HCT116 (cell line): ENCODE measurements around the gene CORO2B. TPM values are rescaled to one million over a fixed set of nuclear protein-coding genes. Genes with fewer than 3 reads are reported as not detected.

Source experiments
- ATAC-seq: fragments of 200-7000 bp; cut with Tn5 transposase; 2 replicates; pipeline ENCODE4 v1.9.1; 2020; ENCODE audit warnings: mild to moderate bottlenecking, moderate library complexity
- BruUV-seq: library from RNA; stranded (reverse); fragments of 400-500 nt; replicated peaks from 2 replicates; lab custom pipeline; 2021; lab: Mats Ljungman, UMichigan
- CTCF ChIA-PET: fragments of 300-600 bp; sonication (Branson Sonifier 250); formaldehyde crosslinking; loops from one replicate; lab custom pipeline; 2021; ENCODE audit warnings: antibody characterized with exemption; lab: Charles Lee
- POLR2A ChIA-PET: fragments of 300-600, 350-600 bp; sonication (Branson Sonifier 250); formaldehyde crosslinking; loops from one replicate; lab custom pipeline; 2021; ENCODE audit warnings: antibody characterized with exemption; lab: Charles Lee
- RAD21 ChIA-PET, 2 experiments: fragments of 300-600 bp; sonication (Branson Sonifier 250); formaldehyde crosslinking; loops; one replicate each; lab custom pipeline; 2023; ENCODE audit warnings: low total read pairs in 2 of 2; ENCODE audit not compliant: uncharacterized antibody in 2 of 2, unreplicated experiment in 2 of 2, low non-redundant PET in 1 of 2; lab: Charles Lee
- DNase-seq: peaks from one replicate; pipeline ENCODE4 v3.0.0-alpha.2; 2010; ENCODE audit warnings: low read depth, low spot score
- H2AFZ ChIP-seq: fragments of 200-600 bp; shearing (Covaris generic), sonication (generic); 2 replicates; pipeline ENCODE4 v1.6.1; 2017; ENCODE audit warnings: low read depth, mixed run types, mixed read lengths, antibody characterized with exemption, low read length; ENCODE audit not compliant: poor library complexity, severe bottlenecking
- H3K27ac ChIP-seq: 2 replicates; pipeline ENCODE4 v1.5.1; 2012; ENCODE audit warnings: low read depth, low read length
- H3K27me3 ChIP-seq: fragments of 200-600 bp; sonication (generic); 2 replicates; pipeline ENCODE4 v1.6.1; 2016; ENCODE audit warnings: mixed run types, low read length, mixed read lengths; ENCODE audit not compliant: insufficient read depth
- H3K36me3 ChIP-seq, 2 experiments: fragments of 200-500 bp in 1 of 2; fragments of 200-600 bp in 1 of 2; sonication (Bioruptor generic) in 1 of 2; sonication (generic) in 1 of 2; 2 replicates each; pipeline versions ENCODE4 v1.5.1 to v1.6.1; 2014 to 2016; ENCODE audit warnings: low read length in 2 of 2, inconsistent platforms in 1 of 2, mixed read lengths in 1 of 2, mixed run types in 1 of 2; ENCODE audit not compliant: insufficient read depth in 2 of 2, control insufficient read depth in 1 of 2
- H3K4me1 ChIP-seq, 2 experiments: fragments of 200-600 bp in 1 of 2; sonication (generic) in 1 of 2; 2 replicates each; pipeline versions ENCODE4 v1.5.1 to v1.6.1; 2012 to 2017; ENCODE audit warnings: low read length in 2 of 2, inconsistent platforms in 1 of 2, mild to moderate bottlenecking in 1 of 2, mixed read lengths in 1 of 2, mixed run types in 1 of 2, moderate library complexity in 1 of 2; ENCODE audit not compliant: insufficient read depth in 2 of 2, control insufficient read depth in 1 of 2
- H3K4me2 ChIP-seq: fragments of 200-600 bp; sonication (generic); 2 replicates; pipeline ENCODE4 v1.6.1; 2017; ENCODE audit warnings: mixed run types, low read length, mixed read lengths
- H3K4me3 ChIP-seq, 2 experiments: fragments of 200-600 bp in 1 of 2; sonication (generic) in 1 of 2; replicated peaks in 1 of 2; 2 replicates each; pipeline ENCODE4 v1.5.1; 2011 to 2016; ENCODE audit warnings: low read length in 2 of 2, control low read depth in 1 of 2, low read depth in 1 of 2, mild to moderate bottlenecking in 1 of 2, mixed read lengths in 1 of 2, mixed run types in 1 of 2
- H3K79me2 ChIP-seq: fragments of 200-600 bp; sonication (generic); 2 replicates; pipeline ENCODE4 v1.6.1; 2017; ENCODE audit warnings: mild to moderate bottlenecking, mixed run types, low read length, moderate library complexity, mixed read lengths; ENCODE audit not compliant: insufficient read depth
- H3K9ac ChIP-seq: fragments of 200-600 bp; sonication (generic); 2 replicates; pipeline ENCODE4 v1.6.1; 2016; ENCODE audit warnings: low read length, mixed read lengths
- H3K9me2 ChIP-seq: fragments of 200-600 bp; sonication (generic), shearing (Covaris generic); 2 replicates; pipeline ENCODE4 v1.6.1; 2017; ENCODE audit warnings: mixed run types, mild to moderate bottlenecking, moderate library complexity; ENCODE audit not compliant: insufficient read depth
- H3K9me3 ChIP-seq, 2 experiments: fragments of 200-500 bp in 1 of 2; fragments of 200-600 bp in 1 of 2; sonication (Bioruptor generic) in 1 of 2; sonication (generic) in 1 of 2; 2 replicates each; pipeline ENCODE4 v1.6.1; 2014 to 2017; ENCODE audit warnings: low read length in 2 of 2, mixed read lengths in 2 of 2, inconsistent platforms in 1 of 2, low read depth in 1 of 2, mild to moderate bottlenecking in 1 of 2, mixed run types in 1 of 2, moderate library complexity in 1 of 2; ENCODE audit not compliant: control insufficient read depth in 1 of 2, insufficient read depth in 1 of 2
- H4K20me1 ChIP-seq: fragments of 200-600 bp; sonication (generic), shearing (Covaris generic); 2 replicates; pipeline ENCODE4 v1.6.1; 2017; ENCODE audit warnings: mixed run types, mild to moderate bottlenecking, moderate library complexity; ENCODE audit not compliant: insufficient read depth
- CBX3 ChIP-seq: IDR thresholded peaks from 2 replicates; pipeline ENCODE4 v1.6.1; 2012; ENCODE audit warnings: low read depth
- EZH2 ChIP-seq: fragments of 200-600 bp; sonication (generic); IDR thresholded peaks from 2 replicates; pipeline ENCODE4 v1.6.1; 2017; ENCODE audit warnings: antibody characterized with exemption, mixed run types
- EZH2phosphoT487 ChIP-seq: fragments of 200-600 bp; IDR thresholded peaks from 2 replicates; pipeline ENCODE4 v1.6.1; 2018; ENCODE audit warnings: antibody characterized with exemption, borderline replicate concordance
- JUND ChIP-seq: IDR thresholded peaks from 2 replicates; pipeline ENCODE4 v1.6.1; 2012
- SRF ChIP-seq: IDR thresholded peaks from 2 replicates; pipeline ENCODE4 v1.6.1; 2012; ENCODE audit warnings: low read depth
- intact Hi-C: fragments of 100-400 bp; cut with micrococcal nuclease; formaldehyde crosslinking; loops from 2 replicates; pipeline ENCODE4 v1.10.0; 2022
- total RNA-seq: library from RNA; stranded (reverse); gene quantifications from one replicate; pipeline ENCODE4 v1.2.1, GENCODE V29; 2021; ENCODE audit not compliant: unreplicated experiment

The CORO2B gene
- total RNA-seq, 1 experiment from 2014 or later = 2.8 TPM

DNA sequence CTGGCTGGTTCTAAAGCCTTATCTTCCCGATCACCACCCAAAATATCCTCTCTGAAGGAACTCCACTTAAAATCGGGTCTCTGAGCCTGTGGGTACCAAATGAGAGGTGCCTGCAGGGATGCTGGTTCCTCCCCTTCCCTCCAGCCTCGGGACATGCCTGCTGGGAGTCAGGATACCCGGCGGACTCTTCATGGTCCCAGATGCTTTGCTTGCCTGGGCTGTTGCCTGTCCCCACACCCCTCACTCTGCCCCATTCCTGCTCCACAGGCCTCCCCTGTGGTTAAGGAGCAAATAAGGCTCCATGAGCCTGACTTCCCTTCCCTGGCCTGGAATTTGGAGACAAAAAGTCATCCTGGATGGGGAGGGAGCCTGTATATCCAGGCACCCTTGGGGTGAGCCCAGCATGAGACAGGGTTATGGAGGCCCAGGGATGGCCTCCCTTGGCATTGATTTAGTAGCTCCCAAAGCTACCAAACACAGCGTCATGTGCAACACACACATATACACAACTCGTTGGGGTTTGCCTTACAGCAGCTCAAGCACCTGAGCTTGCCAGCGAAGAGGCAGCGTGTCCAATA lies 12.3 kb upstream of the CORO2B start:
- POLR2A ChIA-PET = no interaction called here
- no peak overlapping the region for H2AFZ ChIP-seq
- no peaks in the 10 kb centered on the region for H3K27me3 ChIP-seq
- no peak overlapping the region for H3K4me3 ChIP-seq
- RAD21 ChIA-PET = no interaction called here
- CTCF ChIA-PET = interaction anchor here (0.9 kb wide), 1 partner anchor 107 kb away, joined by 4 read pairs; no protein-coding TSS in a partner anchor
- H3K9ac ChIP-seq = no peak overlapping the region
- no peak for TF ChIP-seq EZH2
- no peak for TF ChIP-seq JUND
- no peak for TF ChIP-seq SRF
- H3K4me1 ChIP-seq = no peaks in the 10 kb centered on the region
- H3K27ac ChIP-seq = no peak overlapping the region
- no peak for ATAC-seq
- no peak overlapping the region for H3K4me2 ChIP-seq
- no peaks in the 10 kb centered on the region for H3K36me3 ChIP-seq
- no peak for DNase-seq
- H3K79me2 ChIP-seq = no peaks in the 10 kb centered on the region
- H3K9me3 ChIP-seq = no peaks in the 10 kb centered on the region
- no peaks in the 10 kb centered on the region for H4K20me1 ChIP-seq
- H3K9me2 ChIP-seq = no peaks in the 10 kb centered on the region
- intact Hi-C loops = no loop called here
- BruUV-seq = no TSS peak

DNA sequence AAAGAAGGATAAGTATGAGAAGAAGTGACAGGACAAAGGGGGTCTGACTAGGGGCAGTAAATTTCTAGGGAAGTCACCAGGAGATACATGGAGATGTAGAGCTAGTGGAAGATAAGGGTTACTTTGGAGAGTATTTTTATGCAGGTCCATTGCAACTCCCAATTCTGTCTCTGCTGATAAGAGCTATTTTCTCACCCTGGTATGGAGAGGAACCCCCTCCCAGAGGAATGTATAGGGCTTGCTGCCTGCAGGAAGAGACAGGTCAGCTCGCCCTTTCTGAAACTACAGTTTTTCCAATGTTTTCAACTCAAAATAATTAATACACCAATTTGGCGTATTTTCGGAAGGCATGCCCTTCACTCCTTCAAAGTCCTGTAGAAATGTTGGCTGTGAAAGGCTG lies 11.4 kb upstream of the CORO2B start:
- intact Hi-C loops = no loop called here
- H3K27me3 ChIP-seq = no peaks in the 10 kb centered on the region
- H3K27ac ChIP-seq = no peak overlapping the region
- ATAC-seq = no peak
- BruUV-seq = no TSS peak
- H3K9me2 ChIP-seq = no peaks in the 10 kb centered on the region
- H3K36me3 ChIP-seq = no peaks in the 10 kb centered on the region
- DNase-seq = no peak
- H3K9ac ChIP-seq = no peak overlapping the region
- H3K4me3 ChIP-seq = no peak overlapping the region
- H3K4me2 ChIP-seq = no peak overlapping the region
- no peaks in the 10 kb centered on the region for H3K79me2 ChIP-seq
- no peaks in the 10 kb centered on the region for H4K20me1 ChIP-seq
- CTCF ChIA-PET = no interaction called here
- POLR2A ChIA-PET = no interaction called here
- no peaks in the 10 kb centered on the region for H3K4me1 ChIP-seq
- RAD21 ChIA-PET = interaction anchor here in 1 of 2 experiments (0.6 kb wide), 1 partner anchor 90 kb away, joined by 5 read pairs; no protein-coding TSS in a partner anchor
- H3K9me3 ChIP-seq = no peaks in the 10 kb centered on the region
- no peak overlapping the region for H2AFZ ChIP-seq
- no peak for TF ChIP-seq CBX3
- TF ChIP-seq EZH2phosphoT487 = no peak
- TF ChIP-seq, all 23 proteins: peak for 0
